Cardiac fibroblast (primary cell): Measurements from ENCODE around the gene MRPL58.

ENCODE experiments used
- DNase-seq, 2 donors: peaks; one replicate each; pipeline versions ENCODE4 v3.0.0 to v3.0.0-alpha.2; 2010; ENCODE audit warnings: low read depth in 2 of 2
- H3K4me3 ChIP-seq, 2 donors: replicated peaks in 1 of 2; 1 replicate in 1 of 2; 2 replicates in 1 of 2; pipeline ENCODE4 v1.5.1; 2011; ENCODE audit warnings: low read depth in 2 of 2, low read length in 2 of 2, mild to moderate bottlenecking in 2 of 2, moderate library complexity in 1 of 2
- CTCF ChIP-seq: IDR thresholded peaks from one replicate; pipeline ENCODE4 v1.5.1; 2011; ENCODE audit warnings: low read depth, mild to moderate bottlenecking, low read length, inconsistent platforms

The MRPL58 gene

DNA sequence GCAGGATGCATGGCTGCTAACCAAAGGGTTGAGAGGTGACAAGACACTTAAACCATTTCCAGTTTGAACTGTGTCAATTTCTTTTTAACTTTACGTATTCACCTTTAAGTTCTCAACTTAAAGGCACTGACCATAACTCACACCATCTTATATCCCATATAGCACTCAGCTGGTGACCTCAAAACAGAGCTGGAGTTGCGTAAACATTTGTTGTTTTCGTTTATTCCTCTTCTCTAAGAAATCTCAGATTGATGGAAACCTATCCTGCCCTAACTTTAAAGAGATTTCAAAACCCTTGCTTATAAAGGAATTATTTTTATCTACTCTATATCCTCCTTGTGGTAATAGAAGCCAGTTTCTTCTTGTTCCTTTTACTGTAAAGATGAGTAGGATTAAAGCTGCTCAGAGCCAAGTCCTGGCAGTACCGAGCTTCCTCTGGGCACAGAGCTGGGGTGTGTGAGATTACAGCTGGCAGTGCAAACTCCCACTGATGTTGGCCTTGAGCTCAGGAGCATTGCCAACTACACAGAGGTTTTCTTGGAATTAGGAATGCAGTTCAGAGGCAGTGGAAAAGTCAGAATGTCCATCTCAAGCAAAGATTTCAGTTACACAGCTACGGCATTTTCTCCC is 35.9 kb downstream of the MRPL58 start:
- peak in 1 of 2 donors; percentile 83 for DNase-seq
- peak overlapping the region; percentile 98 to 100 for H3K4me3 ChIP-seq
- TF ChIP-seq CTCF = no peak

GRCh38 chr17:75049057-75049456 is 36.6 kb downstream of the MRPL58 start:
- no peak for DNase-seq
- H3K4me3 ChIP-seq = no peak overlapping the region
- TF ChIP-seq CTCF = no peak

DNA sequence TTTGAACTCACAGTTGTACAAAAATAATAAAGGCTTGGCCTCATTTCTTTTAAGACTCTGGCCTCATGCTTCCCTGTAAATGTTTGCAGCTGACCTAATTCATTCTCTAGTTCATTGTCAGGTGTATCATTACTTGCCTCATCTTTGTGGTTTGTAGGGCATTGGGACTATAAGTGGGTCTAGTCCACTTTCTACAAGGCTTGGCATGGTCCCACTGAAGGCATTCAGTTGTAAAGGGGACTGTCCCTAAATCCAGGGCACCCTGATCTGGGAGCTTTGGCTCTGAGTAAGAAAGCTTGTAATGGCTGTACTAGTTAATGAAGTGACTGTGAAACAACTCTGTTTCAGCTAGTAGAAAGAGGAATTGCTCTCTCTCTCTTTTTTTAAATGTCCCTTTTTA is 37.2 kb downstream of the MRPL58 start:
- DNase-seq = no peak
- no peak for TF ChIP-seq CTCF
- H3K4me3 ChIP-seq = no peak overlapping the region

DNA sequence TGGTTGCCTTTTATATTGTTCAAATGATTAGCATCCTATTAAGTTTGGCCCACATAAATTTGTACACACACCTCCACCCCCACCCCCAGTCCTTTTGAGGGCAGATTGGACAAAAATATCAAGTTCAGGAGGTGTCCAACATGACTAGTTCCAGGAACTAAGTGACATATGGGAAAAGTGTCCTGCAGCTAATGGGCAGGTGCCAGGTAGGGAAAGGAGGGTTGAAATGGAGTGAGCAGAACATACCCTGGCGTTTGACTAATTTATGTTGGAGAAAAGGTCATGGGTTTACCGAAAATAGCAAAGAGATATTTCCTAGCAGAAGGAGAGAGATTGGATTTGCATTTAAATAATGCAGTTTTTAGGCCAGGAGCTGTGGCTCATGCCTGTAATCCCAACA is 39.5 kb downstream of the MRPL58 start:
- H3K4me3 ChIP-seq = no peak overlapping the region
- TF ChIP-seq CTCF = no peak
- DNase-seq = no peak

DNA sequence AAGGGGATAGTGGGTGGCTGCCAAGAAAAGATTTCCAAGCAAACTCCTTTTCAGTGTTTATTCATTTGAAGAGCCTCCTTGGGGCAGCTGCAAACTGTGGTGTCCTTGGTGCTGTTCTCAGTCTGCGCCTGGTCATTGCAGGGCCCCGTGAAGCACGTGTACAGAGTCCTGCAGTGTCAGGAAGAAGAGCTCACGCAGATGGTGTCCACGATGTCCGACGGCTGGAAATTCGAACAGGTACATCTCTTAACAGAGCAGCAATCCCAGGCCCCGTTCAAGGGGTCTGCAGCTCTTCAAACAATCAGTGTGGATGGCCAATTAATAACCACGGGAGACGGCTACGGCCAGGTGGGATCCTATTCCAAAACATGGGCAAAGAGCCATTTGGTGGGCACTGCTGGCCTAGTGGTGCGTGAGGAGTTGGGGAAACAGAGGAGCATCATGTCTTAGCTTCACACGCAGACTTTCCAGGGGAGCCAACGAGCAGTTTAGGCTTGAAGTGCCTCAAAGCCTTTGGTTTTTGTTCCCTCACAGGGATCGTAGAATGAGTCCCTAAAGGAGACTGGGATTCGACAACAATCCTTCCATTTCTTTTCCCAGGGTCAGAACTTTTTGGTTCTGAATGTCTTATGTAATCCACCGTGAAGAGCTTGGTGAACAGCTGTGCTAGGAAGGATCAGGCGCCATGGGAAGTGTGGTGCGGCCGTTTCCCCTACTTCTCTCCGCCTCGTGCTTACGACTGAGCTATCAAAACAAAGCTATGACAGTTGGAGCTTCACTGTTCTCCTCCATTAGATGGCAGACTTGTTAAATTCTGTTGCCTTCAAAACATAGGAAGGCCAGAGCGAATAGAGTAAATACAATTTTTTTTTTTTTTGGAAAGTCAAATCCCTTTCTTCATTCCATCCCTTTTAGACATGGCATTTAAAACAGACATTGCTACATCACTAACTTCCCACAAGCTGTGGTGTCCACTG is 47.2 kb downstream of the MRPL58 start:
- H3K4me3 ChIP-seq = no peak overlapping the region
- peak; percentile 75 to 82 for DNase-seq
- TF ChIP-seq CTCF = peak; percentile 51

GRCh38 chr17:75060434-75061054 is 48.1 kb downstream of the MRPL58 start:
- no peak for TF ChIP-seq CTCF
- DNase-seq = no peak
- H3K4me3 ChIP-seq = no peak overlapping the region
